HG02981 (cell line): ENCODE measurements around the gene RAB19.
"Not testable (repeated sequence)": the region's sequence is repeated elsewhere in the genome, so short reads cannot be mapped to it uniquely, and the experiment has no call there.

Source experiments
- ATAC-seq: cut with Tn5 transposase; IDR thresholded peaks from one replicate; pipeline ENCODE4 v1.9.1; 2021; ENCODE audit warnings: mild to moderate bottlenecking, moderate library complexity; ENCODE audit not compliant: unreplicated experiment

RAB19 gene

DNA sequence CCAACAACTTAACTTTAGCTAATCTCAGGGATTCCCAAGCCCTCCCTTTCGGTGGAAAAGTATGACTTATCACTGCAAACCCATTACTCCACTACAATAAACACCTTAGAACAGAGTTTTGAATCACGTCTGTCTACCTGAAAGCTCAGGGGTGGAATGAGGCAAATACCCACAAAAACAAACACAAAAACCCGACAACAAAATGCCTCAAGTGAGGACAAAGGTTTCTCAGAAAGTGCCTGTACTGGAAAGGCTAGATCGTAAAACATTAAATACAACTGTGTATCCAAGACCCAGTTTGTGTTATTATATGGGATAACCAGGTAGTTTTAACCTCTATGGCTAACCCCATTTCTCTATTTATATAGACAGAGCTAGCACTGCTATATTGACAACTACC is 49.4 kb downstream of the RAB19 start:
- no peak for ATAC-seq

DNA sequence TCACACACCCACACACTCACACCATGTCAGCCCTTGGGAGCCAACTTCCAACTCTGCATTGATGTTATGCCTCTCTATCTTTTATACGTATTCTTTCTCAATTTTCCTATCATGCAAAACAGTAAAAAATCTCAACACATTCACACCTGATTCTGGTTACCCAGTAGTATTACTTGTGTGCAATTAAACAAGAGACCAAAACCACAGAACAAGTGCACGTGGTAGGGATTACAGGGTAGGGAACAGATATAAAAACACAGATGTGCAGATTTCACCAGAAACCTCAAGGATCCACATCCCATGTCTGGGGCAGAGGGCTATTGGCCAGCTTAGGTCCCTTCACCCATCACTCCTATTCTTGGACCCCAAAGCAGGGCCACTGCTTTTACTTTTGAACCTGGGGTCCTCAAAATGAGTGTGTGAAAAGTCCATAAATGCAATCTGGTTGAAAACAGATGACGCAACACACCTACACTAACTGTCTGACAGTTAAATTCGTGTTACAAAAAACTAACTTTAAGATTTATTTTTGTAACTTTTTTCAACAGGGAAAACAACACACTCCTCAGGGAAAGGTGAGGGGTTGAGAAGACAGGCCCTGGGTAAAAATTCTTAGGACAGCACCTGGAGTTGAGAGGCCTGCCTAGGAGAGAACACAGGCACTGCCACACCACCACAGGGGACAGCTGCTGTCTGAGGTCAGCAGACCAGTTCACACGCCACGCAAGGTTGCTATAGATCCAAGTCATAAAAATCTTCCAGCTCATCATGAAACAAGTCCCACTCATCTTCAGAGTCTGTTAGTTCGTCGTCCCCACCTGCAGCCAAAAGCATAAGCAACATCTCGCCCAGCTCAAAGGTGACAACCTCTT is 50.2 kb downstream of the RAB19 start:
- ATAC-seq, result not testable (repeated sequence)

DNA sequence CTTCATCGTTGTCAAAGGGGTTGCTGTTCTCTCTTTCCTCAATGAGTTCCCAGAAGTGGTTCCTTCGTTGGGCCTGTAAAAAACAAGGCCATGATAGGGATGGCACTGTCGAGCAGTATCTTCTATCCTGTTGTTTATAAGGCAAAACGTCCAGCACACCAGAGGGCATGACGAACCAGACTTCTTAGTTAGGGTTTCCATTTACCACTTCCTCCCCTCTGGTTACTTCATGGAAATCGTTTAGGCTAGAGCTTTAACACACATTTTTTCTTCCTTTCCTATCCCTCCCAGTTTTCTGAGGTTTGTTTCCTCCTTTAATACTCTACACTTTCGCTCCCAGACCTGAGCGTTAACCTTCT is 50.8 kb downstream of the RAB19 start:
- ATAC-seq, result no peak

DNA sequence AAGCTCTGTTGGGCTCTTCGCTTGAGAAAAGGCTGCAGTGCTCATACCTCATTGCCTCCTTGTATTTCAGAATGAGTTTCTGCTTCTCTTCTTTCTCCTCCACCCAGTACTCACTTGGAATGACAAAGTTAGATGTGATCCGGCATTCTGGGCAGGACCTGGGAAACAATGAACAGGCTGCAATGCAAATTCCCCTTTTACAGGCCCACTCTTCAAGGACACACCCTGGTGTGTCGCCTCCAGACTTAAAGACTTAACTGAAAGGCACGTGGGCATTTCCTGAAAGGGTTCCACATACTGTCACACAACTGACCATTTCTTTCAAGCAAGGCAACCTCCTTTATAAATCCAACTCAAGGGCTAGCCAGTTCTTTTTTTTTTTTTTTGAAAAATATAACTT is 51.9 kb downstream of the RAB19 start:
- ATAC-seq, result no peak

DNA sequence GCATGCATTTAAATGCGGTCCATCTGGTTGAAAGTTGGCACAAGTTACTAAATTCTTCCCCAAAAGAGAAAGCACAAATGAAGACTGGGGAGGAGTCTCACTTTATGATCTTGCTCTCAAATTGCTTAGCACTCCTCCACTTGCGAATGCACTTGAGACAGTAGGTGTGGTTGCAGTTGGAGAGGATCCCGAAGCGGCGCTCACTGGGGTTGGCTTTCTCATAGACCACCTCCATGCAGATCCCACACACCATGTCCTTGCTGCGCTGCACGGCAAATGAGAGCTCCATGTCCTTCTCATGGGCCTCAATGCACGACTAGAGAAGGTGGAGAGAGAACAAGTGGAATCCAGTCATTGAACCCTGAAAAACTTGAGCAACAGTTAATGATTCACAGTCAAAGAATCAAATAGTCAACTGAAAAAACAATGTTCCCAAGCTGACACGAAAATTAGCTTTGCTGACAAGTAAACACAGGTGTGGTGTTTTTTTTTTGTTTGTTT is 52.7 kb downstream of the RAB19 start:
- no peak for ATAC-seq

DNA sequence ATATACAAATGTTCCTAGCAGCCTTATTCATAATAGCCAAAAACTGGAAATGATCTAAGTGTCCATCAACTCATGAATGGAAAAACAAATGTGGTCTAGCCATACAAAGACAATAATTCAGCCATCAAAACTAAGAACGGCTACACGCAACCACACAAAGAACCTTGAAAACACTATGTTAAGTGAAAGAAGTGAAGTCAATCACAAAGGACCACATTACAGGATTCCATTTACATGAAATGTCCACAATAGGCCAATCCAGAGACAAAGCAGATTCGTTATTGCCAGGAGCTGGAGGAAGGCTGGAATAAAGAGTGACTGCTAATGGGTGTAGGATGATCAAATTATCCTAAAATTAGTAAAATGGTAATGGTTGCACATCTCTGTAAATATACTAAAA is 54.3 kb downstream of the RAB19 start:
- ATAC-seq, result no peak

DNA sequence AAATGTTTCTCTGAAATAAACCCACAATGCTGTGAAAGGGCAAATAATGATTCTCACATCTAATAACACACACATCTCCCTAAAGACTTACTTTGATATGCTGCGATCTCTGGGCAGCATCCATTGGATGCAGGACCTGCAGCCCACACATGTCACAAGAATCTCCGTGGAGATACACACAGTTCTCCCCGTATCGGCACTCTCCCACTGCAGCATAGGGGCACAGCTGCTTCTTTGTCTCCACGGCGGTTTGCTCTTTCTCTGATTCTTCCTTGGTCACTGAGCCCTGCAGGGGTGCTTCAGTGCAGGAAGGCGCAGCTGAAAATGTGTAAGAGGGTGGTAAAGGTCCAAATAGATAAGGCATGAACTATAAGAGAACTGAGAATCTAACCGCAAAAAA is 55.1 kb downstream of the RAB19 start:
- no peak for ATAC-seq

DNA sequence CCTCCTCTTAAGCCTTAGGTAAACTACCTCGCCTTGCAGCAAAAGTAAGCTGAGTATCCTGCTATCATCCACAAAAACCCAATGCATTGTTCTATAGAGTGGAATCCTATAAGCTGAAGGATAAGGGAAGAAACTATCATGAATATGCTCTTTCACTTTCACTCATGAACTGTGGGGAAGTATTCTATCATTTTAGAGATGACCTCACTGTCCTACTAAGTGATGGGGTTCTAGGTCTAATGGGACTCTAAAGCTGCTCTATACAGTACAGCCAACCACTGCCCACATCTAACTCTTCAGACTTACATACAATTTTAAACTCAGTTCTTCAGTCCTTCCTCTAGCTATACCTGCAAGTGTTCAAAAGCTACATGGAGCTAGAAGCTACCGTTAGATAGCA is 59.3 kb downstream of the RAB19 start:
- no peak for ATAC-seq

DNA sequence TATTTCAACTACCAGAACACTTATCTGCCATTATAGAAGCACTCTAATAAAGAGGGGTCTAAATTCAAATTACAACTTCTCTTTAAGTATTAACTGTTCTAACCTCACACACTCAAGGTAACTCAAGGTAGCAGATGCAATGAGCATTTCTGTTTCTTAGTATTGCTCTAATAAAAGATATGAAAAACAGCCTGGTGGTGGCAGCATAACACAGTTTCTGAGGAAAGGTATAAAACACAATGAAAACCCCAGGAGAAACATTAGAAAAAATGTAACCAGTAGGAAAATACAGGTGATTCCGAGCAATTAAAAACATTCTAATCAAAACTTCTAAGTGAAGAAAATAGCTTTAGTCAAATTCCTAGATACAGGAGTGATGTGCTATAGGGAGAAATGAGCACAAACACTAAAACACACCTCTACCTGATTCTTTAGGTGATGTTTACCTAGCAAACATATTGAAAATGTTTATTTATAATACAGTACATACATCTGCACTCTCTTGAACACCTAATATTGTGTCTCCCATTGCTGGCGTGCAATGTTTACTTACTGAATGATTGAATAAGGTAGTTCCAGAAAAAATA is 72.0 kb downstream of the RAB19 start:
- no peak for ATAC-seq

DNA sequence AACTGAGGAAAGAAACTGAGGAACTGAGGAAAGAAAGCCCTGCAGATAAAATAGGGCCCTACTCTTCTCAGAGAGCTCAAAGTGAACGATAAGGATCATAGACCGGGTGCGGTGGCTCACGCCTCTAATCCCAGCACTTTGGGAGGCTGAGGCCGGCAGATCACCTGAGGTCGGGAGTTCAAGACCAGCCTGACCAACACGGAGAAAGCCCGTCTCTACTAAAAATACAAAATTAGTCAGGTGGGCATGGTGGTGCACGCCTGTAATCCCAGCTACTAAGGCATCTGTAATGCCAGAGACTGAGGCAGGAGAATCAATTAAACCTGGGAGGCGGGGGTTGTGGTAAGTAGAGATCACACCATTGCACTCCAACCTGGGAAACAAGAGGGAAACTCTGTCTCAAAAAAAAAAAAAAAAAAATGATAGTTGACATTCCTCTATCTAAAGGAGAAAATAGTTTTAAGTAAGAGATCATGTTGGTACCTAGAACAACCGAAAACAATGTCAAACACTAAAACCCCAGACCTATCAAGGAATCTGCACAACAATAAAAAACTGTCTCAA is 72.9 kb downstream of the RAB19 start:
- no peak for ATAC-seq
